ENCODE results near the gene CGREF1.

CGREF1 gene

DNA sequence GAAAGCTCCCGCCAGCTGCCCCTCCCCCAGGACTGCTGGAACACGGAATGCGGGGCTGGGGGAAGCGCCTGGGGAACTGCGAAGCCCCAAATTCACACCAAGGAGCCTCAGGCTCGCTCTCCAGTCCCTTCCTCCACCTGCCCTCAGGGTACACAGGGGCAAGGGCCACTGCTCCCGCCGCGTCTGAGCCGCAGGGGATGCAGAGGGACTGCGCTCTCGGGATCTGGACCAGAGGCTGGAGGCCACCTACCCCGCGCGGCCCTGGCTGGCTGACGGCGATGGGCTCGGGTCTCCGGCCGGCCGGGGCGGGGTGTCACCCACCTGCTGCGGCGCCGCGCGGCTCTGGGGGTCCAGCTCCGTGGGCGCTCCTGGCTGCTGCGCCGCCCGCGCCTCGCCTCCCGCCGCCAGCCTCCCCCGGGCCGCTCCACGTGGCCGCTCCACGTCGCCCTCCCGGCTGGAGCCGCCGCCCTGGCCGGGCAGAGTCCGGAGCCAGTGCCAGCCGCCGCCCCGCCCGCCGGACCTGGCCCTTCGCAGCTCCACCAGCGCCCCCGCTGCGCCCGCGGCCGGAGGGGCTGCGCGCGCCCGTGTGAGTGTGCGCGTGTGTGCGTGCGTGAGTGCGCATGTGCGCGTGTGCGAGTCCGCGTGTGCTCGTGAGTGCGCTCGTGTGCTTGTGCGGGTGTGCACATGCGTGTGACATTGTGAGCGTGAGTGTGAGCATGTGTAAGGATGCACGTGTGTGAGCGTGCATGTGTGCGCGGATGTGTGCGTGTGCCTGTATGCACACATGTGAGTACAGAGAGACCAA lies at the start of gene CGREF1:
CGREF1 (minus strand) TSS at position 604 of the 805 bp plus-strand sequence. CDS start 14,762 bp downstream, outside the sequence.
- H3K27ac Mint-ChIP-seq, result no peak within 1 kb of the TSS

DNA sequence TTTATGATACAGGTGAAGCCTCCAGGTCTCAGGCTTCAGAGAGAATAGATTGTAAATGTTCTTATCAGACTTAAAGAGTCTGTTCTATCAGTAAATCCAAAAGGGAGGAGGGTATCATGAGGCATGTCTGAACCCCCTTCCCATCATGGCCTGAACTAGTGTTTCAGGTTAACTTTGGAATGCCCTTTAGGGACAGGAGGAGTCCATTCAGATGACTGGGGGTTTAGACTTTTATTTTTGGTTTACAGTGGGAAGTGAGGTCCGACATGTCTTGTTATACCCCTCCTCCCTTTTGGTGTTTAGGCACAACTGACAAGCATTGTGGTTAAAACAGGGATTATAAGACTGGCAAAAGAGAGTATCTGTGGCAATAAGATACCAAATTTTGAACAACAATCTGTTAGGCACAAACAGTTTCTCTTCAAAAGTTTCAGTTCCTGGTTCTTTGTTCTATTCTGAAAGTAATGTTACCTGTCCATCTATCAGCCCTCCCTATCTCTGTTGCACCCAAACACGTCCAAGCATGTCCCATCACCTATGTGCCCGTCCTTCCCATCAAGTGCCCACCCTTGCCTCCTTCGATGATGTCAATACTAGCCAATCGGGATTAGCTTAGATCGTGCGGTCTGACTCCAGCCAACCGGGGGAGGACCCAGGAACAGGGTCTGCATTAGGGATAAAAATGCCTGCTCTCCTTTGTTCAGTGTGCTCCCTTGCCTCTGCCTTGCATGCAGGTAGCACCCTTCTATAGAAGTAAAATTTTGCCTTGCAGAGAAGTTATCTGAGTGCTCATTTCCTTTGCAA lies 46.2 kb upstream of the CGREF1 start:
- no peak for DNase-seq (ENCODE audit: low spot score)
- peaks cover 7% of the 10 kb centered on the region for H3K4me1 Mint-ChIP-seq (ENCODE audit: low read depth)
- no peaks in the 10 kb centered on the region for H3K36me3 Mint-ChIP-seq (ENCODE audit: low read depth)
- no peaks in the 10 kb centered on the region for H3K9me3 Mint-ChIP-seq
- H3K27me3 Mint-ChIP-seq (ENCODE audit: low read depth), result peaks cover 2% of the 10 kb centered on the region
- no peak overlapping the region for H3K27ac Mint-ChIP-seq
- no peak overlapping the region for H3K4me3 Mint-ChIP-seq

More for the DNA sequence above, at the start of gene CGREF1:
- H3K27me3 Mint-ChIP-seq (ENCODE audit: low read depth), result peaks cover 40% of the 10 kb centered on the region
- peaks cover 11% of the 10 kb centered on the region for H3K4me1 Mint-ChIP-seq (ENCODE audit: low read depth)
- peaks cover 2% of the 10 kb centered on the region for H3K36me3 Mint-ChIP-seq (ENCODE audit: low read depth)
- H3K4me3 Mint-ChIP-seq, result peak within 1 kb of the TSS; percentile 74
- no peaks in the 10 kb centered on the region for H3K9me3 Mint-ChIP-seq
- DNase-seq (ENCODE audit: low spot score), result no peak

DNA sequence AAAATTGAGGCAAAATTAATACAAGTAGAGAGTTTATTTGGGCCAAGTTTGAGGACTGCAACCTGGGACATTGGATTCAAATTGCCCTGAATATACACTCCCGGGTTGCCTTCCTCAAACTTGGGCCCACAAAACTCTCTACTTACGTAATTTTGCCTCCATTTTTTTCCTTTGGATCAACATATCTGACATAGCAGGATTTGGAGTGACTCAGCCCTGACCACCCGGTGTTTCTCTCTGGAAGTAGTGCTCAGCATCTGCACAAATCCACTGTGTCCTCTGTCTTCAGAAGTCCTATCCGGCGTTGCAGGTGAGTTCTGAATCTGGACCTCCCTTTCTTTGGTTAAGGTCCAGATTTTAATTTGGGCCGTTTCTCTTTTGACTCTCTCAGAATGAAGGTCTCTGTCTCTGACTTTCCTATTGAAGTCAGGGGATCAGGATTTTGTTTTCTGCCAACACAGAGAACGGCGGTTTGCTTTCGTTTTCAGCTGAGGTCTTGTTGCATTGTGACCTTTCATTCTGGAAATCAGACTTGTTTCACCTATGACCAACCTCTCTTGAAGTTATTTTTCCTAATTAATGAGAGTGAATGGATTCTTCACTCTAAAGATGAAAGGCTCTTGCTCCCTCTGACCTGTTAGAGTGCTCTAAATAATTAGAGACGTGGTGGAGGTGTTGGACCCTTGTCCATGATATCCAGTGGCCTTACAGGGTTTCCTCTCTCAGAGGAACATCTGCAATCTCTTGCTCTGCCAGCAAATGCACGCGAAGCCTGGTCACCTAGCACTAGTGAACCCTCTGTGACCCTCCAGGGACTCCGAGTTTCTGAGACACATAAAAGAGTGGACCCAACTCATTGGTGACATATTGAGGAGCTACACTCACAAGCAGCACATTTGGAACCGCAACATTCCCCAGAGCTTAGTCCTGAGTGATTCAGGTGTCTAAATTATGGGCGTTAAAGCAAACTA lies 43.5 kb upstream of the CGREF1 start:
- H3K36me3 Mint-ChIP-seq (ENCODE audit: low read depth), result no peaks in the 10 kb centered on the region
- H3K27me3 Mint-ChIP-seq (ENCODE audit: low read depth), result peaks cover 4% of the 10 kb centered on the region
- DNase-seq (ENCODE audit: low spot score), result no peak
- H3K4me3 Mint-ChIP-seq, result no peak overlapping the region
- no peaks in the 10 kb centered on the region for H3K9me3 Mint-ChIP-seq
- no peak overlapping the region for H3K27ac Mint-ChIP-seq
- H3K4me1 Mint-ChIP-seq (ENCODE audit: low read depth), result peaks cover 5% of the 10 kb centered on the region

DNA sequence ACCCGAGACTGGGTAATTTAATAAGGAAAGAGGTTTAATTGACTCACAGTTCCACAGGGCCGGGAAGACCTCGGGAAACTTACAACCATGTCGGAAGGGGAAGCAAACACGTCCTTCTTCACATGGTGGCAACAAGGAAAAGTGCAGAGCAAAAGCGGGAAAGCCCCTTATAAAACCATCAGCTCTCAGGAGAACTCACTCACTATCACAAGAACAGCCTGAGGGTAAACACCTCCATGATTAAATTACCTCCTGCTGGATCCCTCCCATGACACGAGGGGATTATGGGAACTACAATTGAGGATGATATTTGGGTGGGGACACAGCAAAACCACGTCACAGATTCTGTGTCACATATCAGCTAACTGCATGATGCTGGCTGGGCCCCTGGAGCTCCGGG lies 41.3 kb upstream of the CGREF1 start:
- Mint-ChIP-seq H3K4me1 (ENCODE audit: low read depth) (peaks cover 5% of the 10 kb centered on the region), H3K4me3 (no peak overlapping the region), H3K9me3 (no peaks in the 10 kb centered on the region), H3K27me3 (ENCODE audit: low read depth) (peaks cover 6% of the 10 kb centered on the region), H3K36me3 (ENCODE audit: low read depth) (no peaks in the 10 kb centered on the region), H3K27ac (no peak overlapping the region)
- no peak for DNase-seq (ENCODE audit: low spot score)

GRCh38 chr2:27159271-27159670 lies 40.3 kb upstream of the CGREF1 start:
- no peaks in the 10 kb centered on the region for H3K36me3 Mint-ChIP-seq (ENCODE audit: low read depth)
- peaks cover 6% of the 10 kb centered on the region for H3K27me3 Mint-ChIP-seq (ENCODE audit: low read depth)
- H3K4me1 Mint-ChIP-seq (ENCODE audit: low read depth), result no peaks in the 10 kb centered on the region
- no peaks in the 10 kb centered on the region for H3K9me3 Mint-ChIP-seq
- H3K4me3 Mint-ChIP-seq, result no peak overlapping the region
- DNase-seq (ENCODE audit: low spot score), result no peak
- H3K27ac Mint-ChIP-seq, result no peak overlapping the region

DNA sequence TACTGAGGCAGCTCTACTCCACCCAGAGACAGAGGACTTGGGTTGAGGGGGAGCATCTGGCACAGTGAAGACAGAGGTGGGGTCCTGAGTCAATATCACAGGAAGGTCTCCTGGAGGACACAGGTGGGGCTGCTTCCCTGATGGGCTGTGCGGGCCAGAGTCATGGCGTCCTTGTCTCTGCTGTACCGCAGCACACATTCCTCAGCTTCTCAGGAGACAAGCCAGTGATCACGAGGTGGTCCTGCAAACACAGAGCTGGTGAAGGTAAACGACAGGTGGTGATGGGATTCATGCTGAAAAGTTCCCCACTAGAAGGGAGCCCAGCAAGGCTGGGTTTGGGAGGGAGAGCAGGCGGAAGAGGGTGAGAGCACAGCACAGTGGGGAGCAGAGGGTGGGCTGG lies 39.5 kb upstream of the CGREF1 start:
- Mint-ChIP-seq H3K36me3 (ENCODE audit: low read depth) (no peaks in the 10 kb centered on the region), H3K4me3 (no peak overlapping the region), H3K27me3 (ENCODE audit: low read depth) (peaks cover 6% of the 10 kb centered on the region), H3K27ac (no peak overlapping the region), H3K9me3 (no peaks in the 10 kb centered on the region), H3K4me1 (ENCODE audit: low read depth) (no peaks in the 10 kb centered on the region)
- DNase-seq (ENCODE audit: low spot score), result no peak

GRCh38 chr2:27155069-27155520 lies 36.2 kb upstream of the CGREF1 start:
- no peaks in the 10 kb centered on the region for H3K36me3 Mint-ChIP-seq (ENCODE audit: low read depth)
- H3K27ac Mint-ChIP-seq, result no peak overlapping the region
- peaks cover 6% of the 10 kb centered on the region for H3K27me3 Mint-ChIP-seq (ENCODE audit: low read depth)
- H3K4me1 Mint-ChIP-seq (ENCODE audit: low read depth), result no peaks in the 10 kb centered on the region
- no peak overlapping the region for H3K4me3 Mint-ChIP-seq
- no peaks in the 10 kb centered on the region for H3K9me3 Mint-ChIP-seq
- DNase-seq (ENCODE audit: low spot score), result no peak

- H3K27me3 Mint-ChIP-seq (ENCODE audit: low read depth), result peaks cover 6% of the 10 kb centered on the region
- no peak overlapping the region for H3K27ac Mint-ChIP-seq
- no peaks in the 10 kb centered on the region for H3K4me1 Mint-ChIP-seq (ENCODE audit: low read depth)
- no peaks in the 10 kb centered on the region for H3K36me3 Mint-ChIP-seq (ENCODE audit: low read depth)
- H3K4me3 Mint-ChIP-seq, result no peak overlapping the region
- DNase-seq (ENCODE audit: low spot score), result no peak
- H3K9me3 Mint-ChIP-seq, result no peaks in the 10 kb centered on the region
Observed at GRCh38 chr2:27154488-27154887, 35.6 kb upstream of the CGREF1 start.

DNA sequence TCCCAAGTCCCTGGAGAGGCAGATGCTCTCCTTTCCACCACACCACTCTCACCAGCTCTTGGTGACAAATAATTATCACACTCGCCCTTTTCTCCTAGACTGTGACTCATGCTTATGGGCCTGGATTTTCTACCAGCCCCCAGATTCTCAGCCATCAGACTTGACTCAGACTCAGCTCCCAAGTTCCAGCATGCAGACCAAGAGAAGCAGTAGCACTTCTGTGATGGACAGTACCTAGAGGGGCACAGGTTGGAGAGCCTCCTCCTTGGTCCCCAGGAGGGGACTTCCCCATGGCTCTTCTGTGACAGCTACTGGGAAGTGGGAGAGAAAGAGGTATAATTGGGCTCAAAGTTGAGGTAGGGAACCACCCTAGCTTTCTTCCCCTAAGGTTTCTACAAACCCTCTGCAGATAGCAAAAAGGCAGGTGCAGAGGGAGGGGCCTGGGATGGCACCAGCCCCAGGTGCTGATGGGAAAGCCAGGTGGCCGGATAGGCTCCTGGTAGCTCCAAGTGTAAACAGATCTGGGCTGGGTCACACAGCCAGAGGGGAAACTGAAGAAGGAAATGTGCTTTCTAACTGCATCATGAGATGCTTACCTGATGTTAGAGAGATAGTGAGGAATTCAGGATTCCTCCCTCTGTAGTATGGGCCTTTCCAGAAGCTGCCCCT lies 34.0 kb upstream of the CGREF1 start:
- H3K9me3 Mint-ChIP-seq, result no peaks in the 10 kb centered on the region
- no peak overlapping the region for H3K27ac Mint-ChIP-seq
- no peaks in the 10 kb centered on the region for H3K4me1 Mint-ChIP-seq (ENCODE audit: low read depth)
- H3K27me3 Mint-ChIP-seq (ENCODE audit: low read depth), result peaks cover 6% of the 10 kb centered on the region
- H3K36me3 Mint-ChIP-seq (ENCODE audit: low read depth), result no peaks in the 10 kb centered on the region
- DNase-seq (ENCODE audit: low spot score), result no peak
- H3K4me3 Mint-ChIP-seq, result no peak overlapping the region

- peaks cover under 1% of the 10 kb centered on the region for H3K27me3 Mint-ChIP-seq (ENCODE audit: low read depth)
- no peaks in the 10 kb centered on the region for H3K36me3 Mint-ChIP-seq (ENCODE audit: low read depth)
- no peak overlapping the region for H3K27ac Mint-ChIP-seq
Observed at GRCh38 chr2:27152102-27152795, 33.3 kb upstream of the CGREF1 start.

DNA sequence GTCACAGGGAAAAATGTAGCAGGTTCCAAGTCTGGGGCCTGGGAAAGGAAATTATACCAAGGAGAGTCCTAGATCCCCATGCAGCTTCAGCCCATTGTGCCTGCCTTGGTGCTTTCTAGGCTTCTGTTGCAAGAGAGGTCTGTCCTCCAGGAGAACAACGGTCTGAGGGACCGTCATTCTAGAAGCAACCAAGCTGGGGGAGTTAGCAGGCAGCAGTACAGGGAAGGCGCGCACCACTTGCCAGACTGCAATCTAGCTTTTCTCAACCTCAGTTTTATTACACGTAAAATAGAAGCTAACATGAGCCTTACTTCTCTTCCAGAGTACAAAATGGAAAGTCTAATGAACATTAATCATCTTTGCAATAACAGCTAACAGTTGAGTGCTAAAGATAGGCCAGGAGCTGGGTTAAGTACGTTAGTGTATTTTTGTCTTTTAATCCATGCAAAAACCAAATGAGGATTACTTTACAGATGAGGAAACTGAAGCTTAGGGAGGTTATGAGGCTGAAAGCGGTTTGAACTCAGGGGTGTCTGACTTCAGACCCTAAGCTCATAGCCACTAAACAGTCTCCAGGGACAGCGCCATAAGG lies 31.8 kb upstream of the CGREF1 start:
- Mint-ChIP-seq H3K27me3 (ENCODE audit: low read depth) (peaks cover 7% of the 10 kb centered on the region), H3K4me1 (ENCODE audit: low read depth) (no peaks in the 10 kb centered on the region), H3K4me3 (no peak overlapping the region), H3K9me3 (no peaks in the 10 kb centered on the region), H3K36me3 (ENCODE audit: low read depth) (no peaks in the 10 kb centered on the region), H3K27ac (no peak overlapping the region)
- no peak for DNase-seq (ENCODE audit: low spot score)

More at GRCh38 chr2:27152102-27152795, 33.3 kb upstream of the CGREF1 start:
- no peak for DNase-seq (ENCODE audit: low spot score)
- Mint-ChIP-seq H3K4me1 (ENCODE audit: low read depth) (no peaks in the 10 kb centered on the region), H3K4me3 (no peak overlapping the region), H3K9me3 (no peaks in the 10 kb centered on the region)

- H3K27ac Mint-ChIP-seq, result no peak overlapping the region
- peaks cover 10% of the 10 kb centered on the region for H3K27me3 Mint-ChIP-seq (ENCODE audit: low read depth)
- no peak for DNase-seq (ENCODE audit: low spot score)
- no peaks in the 10 kb centered on the region for H3K4me1 Mint-ChIP-seq (ENCODE audit: low read depth)
- no peaks in the 10 kb centered on the region for H3K36me3 Mint-ChIP-seq (ENCODE audit: low read depth)
- H3K4me3 Mint-ChIP-seq, result no peak overlapping the region
- H3K9me3 Mint-ChIP-seq, result no peaks in the 10 kb centered on the region
Observed at GRCh38 chr2:27149570-27150405, 30.9 kb upstream of the CGREF1 start.

All from T-helper 2 cell treated with Interferon-gamma antibody and Interleukin-4, amounts not matched to agents 5 μg/mL and 100 μg/mL, for 36 hours (primary cell).